Measurements from ENCODE around the gene MCF2L. TPM values are rescaled to one million over a fixed set of nuclear protein-coding genes. Genes with fewer than 3 reads are reported as not detected.

Gene MCF2L
- total and polyA plus RNA-seq, 9 of the 15 experiments (the other 6 are each of a cell fraction or from before 2014, with no cell fraction given): 0.05 to 0.25 (median 0.18) TPM; not detected in 5

GRCh38 chr13:113139577-113139976, 170.6 kb downstream of the MCF2L start:
- Histone ChIP-seq H2AFZ (ENCODE audit: low read depth, low read length) (peak overlapping the region; percentile 89), H3K9ac (ENCODE audit: insufficient read depth in 1 of 2, low read depth in 2 of 2, low read length in 2 of 2) (no peak overlapping the region), H3K36me3 (ENCODE audit: control insufficient read depth, insufficient read depth, low read length) (no peaks in the 10 kb centered on the region), H3K4me1 (replicated peaks in 1 of 2; ENCODE audit: control insufficient read depth in 2 of 2, insufficient read depth in 2 of 2, low read length in 2 of 2) (peaks cover 5 to 14% of the 10 kb centered on the region in 2 experiments; a peak in 3 of 5 replicates), H3K27me3 (ENCODE audit: control insufficient read depth in 2 of 2, insufficient read depth in 2 of 2, low read length in 2 of 2) (peaks cover 8 to 17% of the 10 kb centered on the region in 2 experiments; a peak in 4 of 5 replicates), H3K9me1 (ENCODE audit: control insufficient read depth, insufficient read depth, low read length) (no peaks in the 10 kb centered on the region), H3K27ac (ENCODE audit: extremely low read depth, low read depth, low read length) (no peak overlapping the region), H3K4me2 (ENCODE audit: insufficient read depth, low read length) (no peak overlapping the region; the same call in 1 of the 2 replicates), H3K9me3 (replicated peaks; ENCODE audit: control insufficient read depth, insufficient read depth, low read depth, low read length) (no peaks in the 10 kb centered on the region), H4K20me1 (replicated peaks; ENCODE audit: control insufficient read depth, insufficient read depth, low read length) (no peaks in the 10 kb centered on the region), H3K4me3 (no peak overlapping the region), H3K79me2 (ENCODE audit: control insufficient read depth, insufficient read depth, low read length) (no peaks in the 10 kb centered on the region)
- no TSS peak for BruUV-seq (replicated peaks)
- POLR2A ChIA-PET: interaction anchor here (0.6 to 0.8 kb wide), 3 partner anchors 17 to 179 kb away, joined by 3 read pairs; partner anchors contain the start of genes CUL4A and F10
- intact Hi-C loops (cut with micrococcal nuclease) (no loop called here), in situ Hi-C loops (cut with MboI) (no loop called here)
- CTCF ChIA-PET (ENCODE audit: low intra/inter-chr PET ratio): no interaction called here
- DNase-seq (ENCODE audit: extremely low read depth in 1 of 4, low spot score in 3 of 4) (no peak), ATAC-seq (no peak; the same call in 2 of the 3 replicates), FAIRE-seq (no peak)
- WGBS (ENCODE audit: insufficient coverage, low coverage, missing lambda C conversion rate): 29% methylated on average over 5 of the region's 5 CpGs
- TF ChIP-seq GTF2A2 (tag; IDR thresholded peaks at IDR 0.05) (no peak), CBX8 (IDR thresholded peaks at IDR 0.05; ENCODE audit: borderline replicate concordance, extremely low read depth, low read depth, low read length, poor library complexity, severe bottlenecking) (no peak), RCOR1 (IDR thresholded peaks at IDR 0.05; ENCODE audit: borderline replicate concordance in 1 of 2, low read depth in 2 of 2, low read length in 2 of 2) (no peak), YBX1 (IDR thresholded peaks at IDR 0.05) (no peak), ARID3A (IDR thresholded peaks at IDR 0.05; ENCODE audit: borderline replicate concordance, low read depth, low read length) (no peak), ARID1B (IDR thresholded peaks at IDR 0.05) (no peak), MLX (CRISPR knock-in tag; conservative IDR thresholded peaks at IDR 0.05) (no peak), PHTF2 (CRISPR knock-in tag; IDR thresholded peaks at IDR 0.05) (no peak), ZKSCAN8 (CRISPR knock-in tag; IDR thresholded peaks at IDR 0.05) (no peak), STAT5B (CRISPR knock-in tag; IDR thresholded peaks at IDR 0.05) (no peak), ERF (CRISPR knock-in tag; IDR thresholded peaks at IDR 0.05) (no peak), TBP (optimal IDR thresholded peaks at IDR 0.05; ENCODE audit: low read depth, low read length) (no peak), ZNF76 (CRISPR knock-in tag; IDR thresholded peaks at IDR 0.05; ENCODE audit: borderline replicate concordance) (no peak), HDGF (IDR thresholded peaks at IDR 0.05) (no peak), CC2D1A (IDR thresholded peaks at IDR 0.05) (no peak), DLX4 (CRISPR knock-in tag; IDR thresholded peaks at IDR 0.05) (no peak)

All from K562 (cell line).